HepG2 (cell line): Measurements from ENCODE around the gene KCNQ5. TPM values are rescaled to one million over a fixed set of nuclear protein-coding genes. Genes with fewer than 3 reads are reported as not detected.

Experiments
- ATAC-seq: fragments of 200-7000 bp; cut with Tn5 transposase; 3 replicates; pipeline ENCODE4 v1.9.1; 2020; ENCODE audit warnings: mild to moderate bottlenecking, moderate library complexity
- BruUV-seq: library from RNA; stranded (reverse); fragments of 400-500 nt; replicated peaks from 2 replicates; lab custom pipeline; 2021; lab: Mats Ljungman, UMichigan
- CTCF ChIA-PET: fragments of 300-600 bp; formaldehyde crosslinking; extraction: SDS; loops from one replicate; lab custom pipeline; 2021; ENCODE audit warnings: low total read pairs, inconsistent platforms, low intra/inter-chr PET ratio; lab: Yijun Ruan, JAX
- POLR2A ChIA-PET: fragments of 350-600 bp; sonication (Branson Sonifier 250); formaldehyde crosslinking; loops from one replicate; lab custom pipeline; 2020; ENCODE audit warnings: antibody characterized with exemption, inconsistent platforms; lab: Yijun Ruan, JAX
- DNase-seq: peaks from one replicate; pipeline ENCODE4 v3.0.0-alpha.2; 2015; ENCODE audit warnings: low spot score
- FAIRE-seq: peaks from 3 replicates; lab custom pipeline; 2011; peaks lifted over from hg19 to GRCh38; lab: Jason Lieb, UNC
- H2AFZ ChIP-seq: one replicate; pipeline ENCODE4 v1.6.1; 2011; ENCODE audit warnings: low read length, inconsistent platforms
- H3K27ac ChIP-seq: fragments of 300-600 bp; 3 replicates; pipeline ENCODE4 v1.8.0; 2011; ENCODE audit warnings: mixed run types, mild to moderate bottlenecking, mixed read lengths, low read length, inconsistent platforms; ENCODE audit not compliant: insufficient read depth; ENCODE audit errors: extremely low read length
- H3K27me3 ChIP-seq, 2 experiments: fragments of 200-600 bp in 1 of 2; 2 replicates in 1 of 2; 3 replicates in 1 of 2; pipeline versions ENCODE4 v1.6.0 to v1.8.0; 2011; ENCODE audit warnings: low read length in 2 of 2, mild to moderate bottlenecking in 2 of 2, moderate library complexity in 2 of 2, inconsistent platforms in 1 of 2; ENCODE audit not compliant: insufficient read depth in 2 of 2, control insufficient read depth in 1 of 2
- H3K36me3 ChIP-seq, 2 experiments: fragments of 200-600 bp in 1 of 2; replicated peaks in 1 of 2; 2 replicates in 1 of 2; 3 replicates in 1 of 2; pipeline versions ENCODE4 v1.5.1 to v1.8.0; 2011; ENCODE audit warnings: low read length in 2 of 2, inconsistent platforms in 1 of 2; ENCODE audit not compliant: insufficient read depth in 2 of 2, control insufficient read depth in 1 of 2
- H3K4me1 ChIP-seq: 2 replicates; pipeline ENCODE4 v1.5.1; 2012; ENCODE audit warnings: low read length, inconsistent platforms; ENCODE audit not compliant: insufficient read depth
- H3K4me2 ChIP-seq: 2 replicates; pipeline ENCODE4 v1.6.0; 2011; ENCODE audit warnings: low read depth, low read length, inconsistent platforms
- H3K4me3 ChIP-seq, 3 experiments: fragments of 200-600 bp in 1 of 3; sonication (generic), shearing (Covaris generic) in 1 of 3; replicated peaks in 1 of 3; 2 replicates each; pipeline ENCODE4 v1.5.1; 2011 to 2016; ENCODE audit warnings: low read length in 3 of 3, inconsistent platforms in 2 of 3, low read depth in 2 of 3, mild to moderate bottlenecking in 2 of 3, control low read depth in 1 of 3, mixed read lengths in 1 of 3; ENCODE audit not compliant: insufficient read depth in 1 of 3
- H3K79me2 ChIP-seq: one replicate; pipeline ENCODE4 v1.6.1; 2011; ENCODE audit warnings: low read length, inconsistent platforms; ENCODE audit not compliant: insufficient read depth
- H3K9ac ChIP-seq: 2 replicates; pipeline ENCODE4 v1.6.0; 2011; ENCODE audit warnings: mild to moderate bottlenecking, low read depth, low read length, inconsistent platforms; ENCODE audit not compliant: insufficient read depth
- H3K9me3 ChIP-seq: 2 replicates; pipeline ENCODE4 v1.5.1; 2012; ENCODE audit warnings: mild to moderate bottlenecking, low read length
- H4K20me1 ChIP-seq: 2 replicates; pipeline ENCODE4 v1.6.0; 2011; ENCODE audit warnings: inconsistent platforms, mild to moderate bottlenecking, low read length, moderate library complexity; ENCODE audit not compliant: insufficient read depth
- CCAR2 ChIP-seq: fragments of 200-400 bp; formaldehyde crosslinking; optimal IDR thresholded peaks from 2 replicates; pipeline ENCODE3; 2018; ENCODE audit warnings: low read depth, mild to moderate bottlenecking, low read length, moderate library complexity
- MAX ChIP-seq: IDR thresholded peaks from 2 replicates; pipeline ENCODE4 v1.6.1; 2012; ENCODE audit warnings: inconsistent platforms
- PHB2 ChIP-seq: fragments of 450-650 bp; IDR thresholded peaks from 2 replicates; pipeline ENCODE4 v1.6.1; 2018; ENCODE audit not compliant: partially characterized antibody
- REXO4 ChIP-seq: sonication (generic); formaldehyde crosslinking; IDR thresholded peaks from 2 replicates; pipeline ENCODE4 v1.8.0; 2022; ENCODE audit warnings: missing genetic modification reagents, mild to moderate bottlenecking, borderline replicate concordance
- SRF ChIP-seq: IDR thresholded peaks from 2 replicates; pipeline ENCODE4 v1.6.1; 2011; ENCODE audit warnings: mild to moderate bottlenecking, low read depth, low read length, moderate library complexity
- TAF15 ChIP-seq: fragments of 200-400 bp; formaldehyde crosslinking; IDR thresholded peaks from one replicate; pipeline ENCODE4 v1.6.1; 2018; ENCODE audit warnings: mild to moderate bottlenecking, low read depth, low read length; ENCODE audit not compliant: poor library complexity, severe bottlenecking
- WIZ ChIP-seq: sonication (generic); formaldehyde crosslinking; IDR thresholded peaks from 2 replicates; pipeline ENCODE4 v1.5.1; 2020; ENCODE audit warnings: mild to moderate bottlenecking, missing genetic modification reagents
- WGBS: methylation state at CpG from one replicate; pipeline ENCODE4 v1.1.6; 2017; ENCODE audit warnings: low lambda C conversion rate; 5-methylcytosine and 5-hydroxymethylcytosine counted together
- in situ Hi-C: cut with HindIII; loops from 2 replicates; pipeline ENCODE4 v1.10.0; 2017; ENCODE audit warnings: low pct_unique_long_range_greater_than_20kb; ENCODE audit not compliant: extremely low pct_ligation_motif_present
- intact Hi-C: fragments of 100-400 bp; cut with micrococcal nuclease; formaldehyde crosslinking; loops from one replicate; pipeline ENCODE4 v1.10.0; 2022; ENCODE audit not compliant: unreplicated experiment
- polyA plus RNA-seq, 8 experiments: library from polyadenylated mRNA; depleted of rRNA in 3 of 8; stranded (reverse) in 7 of 8; unstranded in 1 of 8; fragments of >200 nt; fragmentation: Illumina TruSeq in 4 of 8; extraction: Trizol in 4 of 8; gene quantifications; 2 replicates each; pipeline versions ENCODE4 v1.2.1 to v1.2.3, GENCODE V29; 2011 to 2016; ENCODE audit warnings: low read depth in 4 of 8, missing spikeins in 1 of 8, mixed read lengths in 1 of 8; ENCODE audit not compliant: insufficient read depth in 1 of 8
- total RNA-seq, 5 experiments: library from RNA; depleted of rRNA; stranded (reverse); fragments of >200 nt; fragmentation: Illumina TruSeq; extraction: Trizol; gene quantifications; 2 replicates each; pipeline ENCODE4 v1.2.3, GENCODE V29; 2016; ENCODE audit warnings: low read depth in 1 of 5

Gene KCNQ5
- total and polyA plus RNA-seq, 2 of the 13 experiments (the other 11 are each of a cell fraction or from before 2014, with no cell fraction given), result 0.04 TPM; not detected in 1

GRCh38 chr6:72769459-72770125 is 147.7 kb downstream of the KCNQ5 start:
- in situ Hi-C loops, result no loop called here
- no peak for FAIRE-seq

GRCh38 chr6:72770959-72771358 is 149.1 kb downstream of the KCNQ5 start:
- no TSS peak for BruUV-seq
- no peak overlapping the region for H2AFZ ChIP-seq
- no peaks in the 10 kb centered on the region for H4K20me1 ChIP-seq
- DNase-seq (no peak), FAIRE-seq (no peak), ATAC-seq (no peak)
- H3K27me3 ChIP-seq, result no peaks in the 10 kb centered on the region
- H3K4me1 ChIP-seq, result no peaks in the 10 kb centered on the region
- CTCF ChIA-PET, result no interaction called here
- no peak overlapping the region for H3K9ac ChIP-seq
- H3K79me2 ChIP-seq, result no peaks in the 10 kb centered on the region
- no peaks in the 10 kb centered on the region for H3K9me3 ChIP-seq
- POLR2A ChIA-PET, result no interaction called here
- H3K36me3 ChIP-seq, result no peaks in the 10 kb centered on the region
- WGBS, result 2% methylated on average over 3 of the region's 3 CpGs
- H3K27ac ChIP-seq, result no peak overlapping the region
- H3K4me3 ChIP-seq, result no peak overlapping the region
- in situ Hi-C loops (no loop called here), intact Hi-C loops (no loop called here)
- TF ChIP-seq REXO4 (CRISPR knock-in tag) (no peak), MAX (no peak), TAF15 (no peak), SRF (no peak)
- H3K4me2 ChIP-seq, result no peak overlapping the region

More at GRCh38 chr6:72769459-72770125, 147.7 kb downstream of the KCNQ5 start:
- H4K20me1 ChIP-seq, result no peaks in the 10 kb centered on the region
- no peaks in the 10 kb centered on the region for H3K9me3 ChIP-seq
- no peak overlapping the region for H3K27ac ChIP-seq
- POLR2A ChIA-PET, result no interaction called here
- no peak overlapping the region for H2AFZ ChIP-seq
- no peak overlapping the region for H3K4me3 ChIP-seq
- no peaks in the 10 kb centered on the region for H3K36me3 ChIP-seq
- WGBS, result 4% methylated on average over 1 of the region's 1 CpG
- CTCF ChIA-PET, result no interaction called here
- H3K4me1 ChIP-seq, result no peaks in the 10 kb centered on the region
- H3K79me2 ChIP-seq, result no peaks in the 10 kb centered on the region
- no peak for TF ChIP-seq PHB2
- TF ChIP-seq CCAR2, result no peak
- TF ChIP-seq WIZ (CRISPR knock-in tag), result no peak
- no peak for DNase-seq
- intact Hi-C loops, result no loop called here
- no peaks in the 10 kb centered on the region for H3K27me3 ChIP-seq
- H3K9ac ChIP-seq, result no peak overlapping the region
- no peak overlapping the region for H3K4me2 ChIP-seq
- no TSS peak for BruUV-seq
- no peak for ATAC-seq
